Ovary (tissue), 9 donors: ENCODE data around the gene PRSS8. TPM values are rescaled to one million over a fixed set of nuclear protein-coding genes. Genes with fewer than 3 reads are reported as not detected.
"Not testable (repeated sequence)": the region's sequence is repeated elsewhere in the genome, so short reads cannot be mapped to it uniquely, and the experiment has no call there.

Experiments used
- DNase-seq, 5 donors: peaks; one replicate each; pipeline ENCODE4 v3.0.0-alpha.2; 2019 to 2020
- H3K27ac ChIP-seq, 2 donors: fragments of 200-600 bp; one replicate each; pipeline versions ENCODE4 v1.5.1 to v1.8.0; 2019 to 2022
- H3K27me3 ChIP-seq: fragments of 200-600 bp; one replicate; pipeline ENCODE4 v1.8.0; 2022
- H3K36me3 ChIP-seq: fragments of 200-600 bp; sonication (generic); one replicate; pipeline ENCODE4 v1.5.1; 2019
- H3K4me1 ChIP-seq: one replicate; pipeline ENCODE4 v1.8.1; 2013; ENCODE audit warnings: mild to moderate bottlenecking, moderate library complexity; ENCODE audit not compliant: insufficient read depth
- H3K4me3 ChIP-seq: fragments of 200-600 bp; sonication (generic); one replicate; pipeline ENCODE4 v1.5.1; 2017
- H3K9me3 ChIP-seq, 2 donors: fragments of 200-600 bp in 1 of 2; sonication (generic) in 1 of 2; one replicate each; pipeline versions ENCODE4 v1.5.1 to v1.8.1; 2013 to 2019; ENCODE audit warnings: mild to moderate bottlenecking in 1 of 2, moderate library complexity in 1 of 2
- CTCF ChIP-seq, 3 donors: fragments of 450-650 bp in 2 of 3; fragments of 200-600 bp in 1 of 3; IDR thresholded peaks; one replicate each; pipeline versions ENCODE4 v1.5.1 to v1.8.0; 2016 to 2022; ENCODE audit warnings: antibody characterized with exemption in 3 of 3, mild to moderate bottlenecking in 1 of 3
- EP300 ChIP-seq: sonication (generic); formaldehyde crosslinking; IDR thresholded peaks from one replicate; pipeline ENCODE4 v1.6.1; 2017; ENCODE audit warnings: antibody characterized with exemption
- POLR2A ChIP-seq: fragments of 450-650 bp; IDR thresholded peaks from one replicate; pipeline ENCODE4 v1.6.1; 2017; ENCODE audit warnings: antibody characterized with exemption, mild to moderate bottlenecking, moderate library complexity
- WGBS, 3 donors: extraction: QIAGEN DNeasy Blood & Tissue Kit in 1 of 3; methylation state at CpG; one replicate each; pipeline versions ENCODE4 v1.1.5 to v1.1.7; 2013 to 2017; 5-methylcytosine and 5-hydroxymethylcytosine counted together
- intact Hi-C, 4 donors: fragments of 100-400 bp; cut with DNase I; formaldehyde crosslinking; loops; one replicate each; pipeline versions ENCODE4 v1.11.0 to v1.15.1; 2022 to 2023
- polyA plus RNA-seq, 2 donors: library from polyadenylated mRNA; stranded (reverse); fragments of 200-250 nt in 1 of 2; fragments of 350-450 nt in 1 of 2; fragmentation: Illumina TruSeq in 1 of 2; extraction: RNeasy Lipid Tissue Mini Kit (QIAGEN cat#74804) in 1 of 2; gene quantifications; one replicate each; pipeline ENCODE4 v1.2.3, GENCODE V29; 2013 to 2014
- total RNA-seq, 7 donors: library from RNA; depleted of rRNA in 2 of 7; stranded (reverse); fragments of >200 nt in 2 of 7; fragmentation: NEBNext Ultra II Directional in 3 of 7; extraction: Animal tissue kit (Norgen Biotek cat#: 25700) in 3 of 7; gene quantifications; one replicate each; pipeline versions ENCODE4 v1.1.0 to v1.2.4, GENCODE V29; 2016 to 2023
- donor health status: DM: no; HTN: no; CAD: no; lungs with moderate emphysema.
- donor health status: DM: no; HTN: no; CAD: no.
- donor health status: Bipolar disorder and iron deficiency.
- donor health status: DM: yes; HTN: yes; CAD: no.
- donor health status: DM: no; HTN: no; CAD: no.
- donor health status: DM: yes; HTN: yes; CAD: no.

PRSS8 gene
- total and polyA plus RNA-seq, 9 donors = 0.05 to 47.0 (median 1.9) TPM; not detected in 3

- H3K36me3 ChIP-seq = no peaks in the 10 kb centered on the region
- intact Hi-C loops = loop anchor here in 1 of 4 donors (5.0 kb wide), 1 partner anchor 263 kb away; no protein-coding TSS in a partner anchor
- TF ChIP-seq EP300 (no peak), CTCF (IDR thresholded peaks at IDR 0.05) (no peak), POLR2A (no peak)
These were observed 33.3 kb upstream of the PRSS8 start for GRCh38 chr16:31168848-31169247.

DNA sequence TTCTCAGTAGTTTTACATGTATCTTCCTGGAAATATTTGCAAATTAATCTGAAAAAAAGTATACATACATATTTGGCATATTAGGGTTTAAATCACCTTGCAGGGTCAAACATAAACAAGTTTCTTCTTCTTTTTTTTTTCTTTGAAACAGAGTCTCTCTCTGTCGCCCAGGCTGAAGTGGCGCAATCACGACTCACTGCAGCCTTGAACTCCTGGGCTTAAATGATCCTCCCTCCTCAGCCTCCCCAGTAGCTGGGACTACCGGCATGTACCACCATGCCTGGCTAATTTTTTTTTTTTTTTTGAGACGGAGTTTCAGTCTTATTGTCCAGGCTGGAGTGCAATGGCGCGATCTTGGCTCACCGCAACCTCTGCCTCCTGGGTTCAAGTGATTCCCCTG, 31.8 kb upstream of the PRSS8 start:
- H3K4me3 ChIP-seq = no peak overlapping the region
- H3K4me1 ChIP-seq = no peaks in the 10 kb centered on the region
- no peaks in the 10 kb centered on the region for H3K27me3 ChIP-seq
- no peaks in the 10 kb centered on the region for H3K9me3 ChIP-seq
- 77 to 84% (median 77%) methylated on average over 8 of the region's 8 CpGs for WGBS, 3 donors
- intact Hi-C loops = loop anchor here in 1 of 4 donors (5.0 kb wide), 1 partner anchor 265 kb away; no protein-coding TSS in a partner anchor
- no peaks in the 10 kb centered on the region for H3K36me3 ChIP-seq
- H3K27ac ChIP-seq = no peak overlapping the region
- no peak for TF ChIP-seq CTCF (IDR thresholded peaks at IDR 0.05)
- TF ChIP-seq EP300 = no peak
- no peak for TF ChIP-seq POLR2A
- DNase-seq = no peak

More at GRCh38 chr16:31168848-31169247, 33.3 kb upstream of the PRSS8 start:
- no peak overlapping the region for H3K4me3 ChIP-seq
- H3K4me1 ChIP-seq = no peaks in the 10 kb centered on the region
- 57 to 74% (median 64%) methylated on average over 2 of the region's 2 CpGs for WGBS, 3 donors
- H3K27me3 ChIP-seq = no peaks in the 10 kb centered on the region
- DNase-seq = no peak
- H3K27ac ChIP-seq = no peak overlapping the region
- H3K9me3 ChIP-seq = no peaks in the 10 kb centered on the region

DNA sequence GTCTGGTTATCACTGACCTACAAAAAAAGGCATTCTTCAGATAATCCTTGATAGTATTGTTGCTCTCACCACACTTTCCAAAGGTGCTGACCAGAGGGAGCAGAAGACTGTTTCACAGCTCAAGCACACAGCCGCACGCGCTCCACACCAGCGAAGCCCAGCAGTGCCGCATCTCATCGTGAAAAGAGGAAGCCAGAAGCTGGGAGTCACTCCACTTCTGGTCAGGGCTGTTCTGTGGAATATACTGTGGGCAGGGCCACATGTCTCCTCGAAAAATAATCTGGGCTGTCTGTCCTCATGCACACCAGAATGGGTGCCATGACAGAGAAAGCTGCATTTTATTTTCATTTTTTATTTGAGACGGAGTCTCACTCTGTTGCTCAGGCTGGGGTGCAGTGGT, 21.6 kb upstream of the PRSS8 start:
- no peak for DNase-seq
- Histone ChIP-seq H3K27me3 (no peaks in the 10 kb centered on the region), H3K27ac (no peak overlapping the region), H3K36me3 (no peaks in the 10 kb centered on the region), H3K9me3 (no peaks in the 10 kb centered on the region), H3K4me3 (no peak overlapping the region), H3K4me1 (no peaks in the 10 kb centered on the region)
- TF ChIP-seq CTCF (IDR thresholded peaks at IDR 0.05) (no peak), POLR2A (no peak), EP300 (no peak)
- intact Hi-C loops = no loop called here
- WGBS, 3 donors = 4 to 16% (median 10%) methylated on average over 8 of the region's 8 CpGs

DNA sequence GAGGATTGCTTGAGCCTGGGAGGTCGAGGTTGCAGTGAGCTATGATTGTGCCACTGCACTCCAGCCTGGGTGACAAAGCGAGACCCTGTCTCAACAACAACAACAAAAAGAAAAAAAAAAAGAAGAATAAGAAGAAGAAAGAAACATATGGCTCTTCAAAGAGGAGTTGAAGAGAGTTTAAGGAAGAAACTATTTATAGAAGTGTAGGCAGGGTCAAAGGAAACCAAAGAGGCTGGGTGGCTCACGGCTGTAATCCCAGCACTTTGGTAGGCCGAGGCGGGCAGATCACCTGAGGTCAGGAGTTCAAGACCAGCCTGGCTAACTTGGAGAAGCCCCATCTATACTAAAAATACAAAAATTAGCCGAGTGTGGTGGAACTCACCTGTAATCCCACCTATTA, 15.4 kb upstream of the PRSS8 start:
- H3K27me3 ChIP-seq, intact Hi-C loops, H3K36me3 ChIP-seq, H3K27ac ChIP-seq, DNase-seq, H3K4me1 ChIP-seq, H3K4me3 ChIP-seq, H3K9me3 ChIP-seq: not testable (repeated sequence)
- 77 to 81% (median 79%) methylated on average over 6 of the region's 6 CpGs for WGBS, 3 donors

- no peaks in the 10 kb centered on the region for H3K36me3 ChIP-seq
- DNase-seq = no peak
- intact Hi-C loops = no loop called here
- H3K4me3 ChIP-seq = no peak within 1 kb of the TSS
- H3K9me3 ChIP-seq = no peaks in the 10 kb centered on the region
- H3K27ac ChIP-seq = no peak within 1 kb of the TSS
- 73 to 79% (median 74%) methylated on average over 11 of the region's 11 CpGs for WGBS, 3 donors
- no peaks in the 10 kb centered on the region for H3K4me1 ChIP-seq
- H3K27me3 ChIP-seq = no peaks in the 10 kb centered on the region
- no peak for TF ChIP-seq CTCF (IDR thresholded peaks at IDR 0.05)
- no peak for TF ChIP-seq POLR2A
- TF ChIP-seq EP300 = no peak
These were observed 14.7 kb upstream of the PRSS8 start, which contains the start of gene PRSS36 for GRCh38 chr16:31149894-31150890. Gene PRSS36 (minus strand): TSS chr16:31150066. CDS start chr16:31150035, 31 bp downstream.
